ENCODE results near the gene WRAP53. TPM values are rescaled to one million over a fixed set of nuclear protein-coding genes. Genes with fewer than 3 reads are reported as not detected.

The WRAP53 gene
- total and polyA plus RNA-seq, 2 donors (not counting 1 experiment from before 2014, with no cell fraction given): 13.1 to 18.2 TPM

DNA sequence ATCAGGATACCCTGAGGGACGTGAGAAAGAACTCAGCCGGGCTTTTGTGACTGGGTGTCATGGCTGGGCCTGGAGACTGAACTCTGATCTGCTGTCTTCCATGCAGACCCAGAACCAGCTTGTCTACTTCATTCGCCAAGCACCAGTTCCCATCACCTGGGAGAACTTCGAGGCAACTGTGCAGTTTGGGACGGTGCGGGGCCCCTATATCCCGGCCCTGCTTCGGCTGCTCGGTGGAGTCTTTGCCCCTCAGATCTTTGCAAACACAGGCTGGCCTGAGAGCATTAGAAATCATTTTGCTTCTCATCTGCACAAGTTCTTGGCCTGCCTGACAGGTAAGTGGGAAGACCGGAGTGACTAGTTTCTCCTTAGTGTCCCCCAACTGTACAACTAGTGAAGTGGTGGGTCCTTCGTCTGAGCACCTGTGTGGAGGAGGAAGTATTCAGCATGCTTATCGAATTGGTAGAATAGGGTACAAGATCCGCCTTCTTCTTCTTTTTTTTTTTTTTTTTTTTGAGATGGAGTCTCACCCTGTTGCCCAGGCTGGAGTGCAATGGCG, 44.8 kb downstream of the WRAP53 start:
- 95% methylated on average over 4 of the region's 14 CpGs for whole genome bisulfite sequencing (ENCODE audit: insufficient coverage)

GRCh38 chr17:7737601-7738000, 49.3 kb downstream of the WRAP53 start:
- H3K27me3 Mint-ChIP-seq: peaks cover 43% of the 10 kb centered on the region
- no peak overlapping the region for H3K4me3 ChIP-seq (ENCODE audit: control extremely low read depth in 1 of 5, extremely low read depth in 1 of 5, insufficient read depth in 1 of 5, low read depth in 2 of 5, low read length in 4 of 5)
- H2AFZ ChIP-seq (ENCODE audit: insufficient read depth, low read depth, low read length, poor library complexity, severe bottlenecking): no peak overlapping the region
- TF ChIP-seq EZH2 (IDR thresholded peaks at IDR 0.05; ENCODE audit: borderline replicate concordance, insufficient read depth, low read depth, low read length, poor library complexity, severe bottlenecking): no peak
- TF ChIP-seq, protein P1, sequence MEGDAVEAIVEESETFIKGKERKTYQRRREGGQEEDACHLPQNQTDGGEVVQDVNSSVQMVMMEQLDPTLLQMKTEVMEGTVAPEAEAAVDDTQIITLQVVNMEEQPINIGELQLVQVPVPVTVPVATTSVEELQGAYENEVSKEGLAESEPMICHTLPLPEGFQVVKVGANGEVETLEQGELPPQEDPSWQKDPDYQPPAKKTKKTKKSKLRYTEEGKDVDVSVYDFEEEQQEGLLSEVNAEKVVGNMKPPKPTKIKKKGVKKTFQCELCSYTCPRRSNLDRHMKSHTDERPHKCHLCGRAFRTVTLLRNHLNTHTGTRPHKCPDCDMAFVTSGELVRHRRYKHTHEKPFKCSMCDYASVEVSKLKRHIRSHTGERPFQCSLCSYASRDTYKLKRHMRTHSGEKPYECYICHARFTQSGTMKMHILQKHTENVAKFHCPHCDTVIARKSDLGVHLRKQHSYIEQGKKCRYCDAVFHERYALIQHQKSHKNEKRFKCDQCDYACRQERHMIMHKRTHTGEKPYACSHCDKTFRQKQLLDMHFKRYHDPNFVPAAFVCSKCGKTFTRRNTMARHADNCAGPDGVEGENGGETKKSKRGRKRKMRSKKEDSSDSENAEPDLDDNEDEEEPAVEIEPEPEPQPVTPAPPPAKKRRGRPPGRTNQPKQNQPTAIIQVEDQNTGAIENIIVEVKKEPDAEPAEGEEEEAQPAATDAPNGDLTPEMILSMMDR (IDR thresholded peaks at IDR 0.05): no peak
- H3K9ac ChIP-seq (ENCODE audit: low read length): no peak overlapping the region
- H3K9me3 ChIP-seq (ENCODE audit: control extremely low read depth in 1 of 3, control insufficient read depth in 2 of 3, insufficient read depth in 1 of 3, low read length in 2 of 3): no peaks in the 10 kb centered on the region
- no peaks in the 10 kb centered on the region for H3K79me2 ChIP-seq (ENCODE audit: control insufficient read depth, insufficient read depth, low read length)
- H3K4me3 Mint-ChIP-seq: no peak overlapping the region
- H3K4me1 Mint-ChIP-seq: no peaks in the 10 kb centered on the region
- no peak overlapping the region for H3K27ac ChIP-seq (ENCODE audit: low read length in 2 of 2)
- CTCF ChIA-PET: no interaction called here
- no peaks in the 10 kb centered on the region for H4K20me1 ChIP-seq (ENCODE audit: control insufficient read depth, insufficient read depth, low read length, poor library complexity, severe bottlenecking)
- H3K9me3 Mint-ChIP-seq (ENCODE audit: insufficient read depth): no peaks in the 10 kb centered on the region
- no peaks in the 10 kb centered on the region for H3K4me1 ChIP-seq (ENCODE audit: control insufficient read depth in 2 of 2, insufficient read depth in 2 of 2, low read length in 2 of 2)
- DNase-seq (no peak), ATAC-seq (ENCODE audit: low read depth) (no peak)
- H3K27ac Mint-ChIP-seq: no peak overlapping the region
- H3K36me3 ChIP-seq (replicated peaks in 1 of 2; ENCODE audit: control extremely low read depth in 1 of 2, control insufficient read depth in 1 of 2, extremely low read depth in 1 of 2, insufficient read depth in 2 of 2, low read length in 1 of 2): no peaks in the 10 kb centered on the region
- POLR2A ChIA-PET: no interaction called here
- H3K4me2 ChIP-seq (replicated peaks; ENCODE audit: low read depth, low read length, poor library complexity, severe bottlenecking): no peak overlapping the region
- intact Hi-C loops (cut with micrococcal nuclease): no loop called here
- 86% methylated on average over 5 of the region's 5 CpGs for WGBS (ENCODE audit: insufficient coverage)
- H3K27me3 ChIP-seq (replicated peaks in 1 of 4; ENCODE audit: control extremely low read depth in 1 of 4, control insufficient read depth in 3 of 4, insufficient read depth in 4 of 4, low read length in 3 of 4): peaks cover 0 to 5% (median 0%) of the 10 kb centered on the region in 4 experiments

More for the DNA sequence above, 44.8 kb downstream of the WRAP53 start:
- no peak for ATAC-seq (ENCODE audit: low read depth)
- Histone ChIP-seq H3K4me1 (ENCODE audit: control insufficient read depth in 2 of 2, insufficient read depth in 2 of 2, low read length in 2 of 2) (peaks cover 4 to 6% of the 10 kb centered on the region in 2 donors), H3K36me3 (replicated peaks in 1 of 2; ENCODE audit: control extremely low read depth in 1 of 2, control insufficient read depth in 1 of 2, extremely low read depth in 1 of 2, insufficient read depth in 2 of 2, low read length in 1 of 2) (no peaks in the 10 kb centered on the region), H3K27ac (ENCODE audit: low read length in 2 of 2) (no peak overlapping the region), H2AFZ (ENCODE audit: insufficient read depth, low read depth, low read length, poor library complexity, severe bottlenecking) (no peak overlapping the region), H3K4me2 (replicated peaks; ENCODE audit: low read depth, low read length, poor library complexity, severe bottlenecking) (no peak overlapping the region), H3K79me2 (ENCODE audit: control insufficient read depth, insufficient read depth, low read length) (no peaks in the 10 kb centered on the region), H4K20me1 (ENCODE audit: control insufficient read depth, insufficient read depth, low read length, poor library complexity, severe bottlenecking) (no peaks in the 10 kb centered on the region), H3K9me3 (ENCODE audit: control extremely low read depth in 1 of 3, control insufficient read depth in 2 of 3, insufficient read depth in 1 of 3, low read length in 2 of 3) (no peaks in the 10 kb centered on the region), H3K27me3 (replicated peaks in 1 of 4; ENCODE audit: control extremely low read depth in 1 of 4, control insufficient read depth in 3 of 4, insufficient read depth in 4 of 4, low read length in 3 of 4) (no peaks in the 10 kb centered on the region), H3K4me3 (ENCODE audit: control extremely low read depth in 1 of 5, extremely low read depth in 1 of 5, insufficient read depth in 1 of 5, low read depth in 2 of 5, low read length in 4 of 5) (no peak overlapping the region), H3K9ac (ENCODE audit: low read length) (no peak overlapping the region)
- Mint-ChIP-seq H3K27ac (no peak overlapping the region), H3K9me3 (ENCODE audit: insufficient read depth) (no peaks in the 10 kb centered on the region), H3K4me1 (peaks cover 6% of the 10 kb centered on the region), H3K27me3 (peaks cover 23% of the 10 kb centered on the region), H3K4me3 (no peak overlapping the region)
- ChIA-PET POLR2A (no interaction called here), CTCF (no interaction called here)
- TF ChIP-seq, protein P1 (IDR thresholded peaks at IDR 0.05): no peak
- TF ChIP-seq EZH2 (IDR thresholded peaks at IDR 0.05; ENCODE audit: borderline replicate concordance, insufficient read depth, low read depth, low read length, poor library complexity, severe bottlenecking): no peak
- no peak for DNase-seq
- intact Hi-C loops (cut with micrococcal nuclease): no loop called here
